ENCODE results near the gene WAC. TPM values are rescaled to one million over a fixed set of nuclear protein-coding genes. Genes with fewer than 3 reads are reported as not detected.
"Not testable (repeated sequence)": the region's sequence is repeated elsewhere in the genome, so short reads cannot be mapped to it uniquely, and the experiment has no call there.

WAC gene
- total RNA-seq, 1 donor = 86.7 TPM

DNA sequence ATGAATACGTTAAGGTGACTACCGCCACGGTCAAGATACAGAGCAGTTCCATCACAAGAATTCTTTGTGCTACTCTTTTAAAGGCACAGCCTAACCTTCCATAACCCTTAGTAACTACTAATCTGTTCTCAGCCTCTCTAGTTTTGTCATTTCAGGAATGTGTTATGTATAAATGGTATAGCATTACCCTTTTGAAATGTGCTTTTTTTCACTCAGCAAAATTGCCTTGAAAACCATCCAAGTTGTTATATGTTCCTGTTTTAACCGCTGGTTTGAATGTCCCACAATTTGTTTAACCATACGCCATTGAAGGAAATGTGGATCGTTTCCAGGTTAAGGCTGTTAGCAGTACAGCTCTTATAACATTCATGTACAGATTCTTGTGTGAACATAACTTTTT is 32.0 kb downstream of the WAC start:
- peak; percentile 20 for DNase-seq (ENCODE audit: low read depth)
- TF ChIP-seq, protein P1, sequence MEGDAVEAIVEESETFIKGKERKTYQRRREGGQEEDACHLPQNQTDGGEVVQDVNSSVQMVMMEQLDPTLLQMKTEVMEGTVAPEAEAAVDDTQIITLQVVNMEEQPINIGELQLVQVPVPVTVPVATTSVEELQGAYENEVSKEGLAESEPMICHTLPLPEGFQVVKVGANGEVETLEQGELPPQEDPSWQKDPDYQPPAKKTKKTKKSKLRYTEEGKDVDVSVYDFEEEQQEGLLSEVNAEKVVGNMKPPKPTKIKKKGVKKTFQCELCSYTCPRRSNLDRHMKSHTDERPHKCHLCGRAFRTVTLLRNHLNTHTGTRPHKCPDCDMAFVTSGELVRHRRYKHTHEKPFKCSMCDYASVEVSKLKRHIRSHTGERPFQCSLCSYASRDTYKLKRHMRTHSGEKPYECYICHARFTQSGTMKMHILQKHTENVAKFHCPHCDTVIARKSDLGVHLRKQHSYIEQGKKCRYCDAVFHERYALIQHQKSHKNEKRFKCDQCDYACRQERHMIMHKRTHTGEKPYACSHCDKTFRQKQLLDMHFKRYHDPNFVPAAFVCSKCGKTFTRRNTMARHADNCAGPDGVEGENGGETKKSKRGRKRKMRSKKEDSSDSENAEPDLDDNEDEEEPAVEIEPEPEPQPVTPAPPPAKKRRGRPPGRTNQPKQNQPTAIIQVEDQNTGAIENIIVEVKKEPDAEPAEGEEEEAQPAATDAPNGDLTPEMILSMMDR (IDR thresholded peaks at IDR 0.05; ENCODE audit: insufficient read depth, low read length) = no peak
- no peak overlapping the region for H3K4me3 ChIP-seq (ENCODE audit: low read depth, low read length)

DNA sequence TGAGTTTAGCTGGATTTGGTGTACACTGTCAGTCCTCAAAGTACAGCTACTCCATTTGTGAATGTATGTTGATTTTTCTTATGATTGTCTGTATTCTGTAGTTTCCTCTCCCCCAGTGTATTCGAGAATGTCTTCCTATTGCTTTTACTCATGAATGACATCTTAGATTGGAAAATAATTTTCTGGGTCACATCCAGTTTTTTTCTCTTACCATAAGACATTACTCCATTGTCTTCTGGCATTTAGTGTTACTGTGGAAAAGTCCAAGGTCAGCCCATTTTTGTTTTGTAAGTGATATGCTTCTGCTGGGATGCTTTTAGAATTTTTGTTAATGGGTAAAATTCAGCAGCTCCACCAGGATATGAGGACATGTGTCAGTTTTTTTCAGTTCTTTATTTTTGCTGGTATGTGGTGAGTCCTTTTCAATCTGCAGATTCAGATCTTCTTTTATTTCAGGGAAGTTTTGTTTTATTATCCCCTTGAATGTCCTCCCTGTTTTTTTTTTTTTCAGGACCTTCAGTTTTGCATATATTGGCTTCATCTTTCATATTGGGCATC is 33.6 kb downstream of the WAC start:
- DNase-seq (ENCODE audit: low read depth) = peak; percentile 62
- H3K4me3 ChIP-seq (ENCODE audit: low read depth, low read length) = no peak overlapping the region
- TF ChIP-seq, protein P1 (IDR thresholded peaks at IDR 0.05; ENCODE audit: insufficient read depth, low read length) = no peak

DNA sequence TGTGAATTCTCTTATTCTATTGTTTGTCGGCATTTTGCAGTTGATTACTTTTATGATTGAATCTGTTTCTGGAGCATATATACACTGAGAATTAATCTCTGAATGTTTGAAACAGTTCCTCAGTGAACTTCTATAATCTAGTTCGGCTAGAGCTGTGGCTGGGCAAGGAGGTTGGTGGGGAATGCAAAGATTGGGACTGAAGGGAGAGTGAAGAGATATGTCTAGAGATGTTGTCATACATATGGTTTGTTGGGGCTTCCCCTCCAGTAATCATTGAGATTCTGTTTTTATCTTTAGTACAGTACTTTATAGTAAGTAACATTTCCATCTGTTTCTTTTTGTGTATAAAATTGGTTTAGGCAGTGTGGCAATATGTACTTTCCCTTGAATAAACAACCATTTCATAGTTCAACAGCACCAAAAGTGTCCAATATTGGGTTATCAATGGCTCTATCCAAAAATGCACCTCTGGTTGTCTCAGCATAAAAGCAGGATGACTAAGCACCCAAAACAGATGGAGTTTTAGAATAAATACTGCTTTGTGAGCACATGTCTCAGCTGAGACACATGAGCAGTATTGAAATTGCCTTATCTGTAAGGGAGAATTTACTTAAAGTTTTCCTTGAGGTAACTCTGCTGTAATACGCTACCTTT is 36.7 kb downstream of the WAC start:
- TF ChIP-seq, protein P1 (IDR thresholded peaks at IDR 0.05; ENCODE audit: insufficient read depth, low read length) = no peak
- DNase-seq (ENCODE audit: low read depth) = peak; percentile 52
- no peak overlapping the region for H3K4me3 ChIP-seq (ENCODE audit: low read depth, low read length)

DNA sequence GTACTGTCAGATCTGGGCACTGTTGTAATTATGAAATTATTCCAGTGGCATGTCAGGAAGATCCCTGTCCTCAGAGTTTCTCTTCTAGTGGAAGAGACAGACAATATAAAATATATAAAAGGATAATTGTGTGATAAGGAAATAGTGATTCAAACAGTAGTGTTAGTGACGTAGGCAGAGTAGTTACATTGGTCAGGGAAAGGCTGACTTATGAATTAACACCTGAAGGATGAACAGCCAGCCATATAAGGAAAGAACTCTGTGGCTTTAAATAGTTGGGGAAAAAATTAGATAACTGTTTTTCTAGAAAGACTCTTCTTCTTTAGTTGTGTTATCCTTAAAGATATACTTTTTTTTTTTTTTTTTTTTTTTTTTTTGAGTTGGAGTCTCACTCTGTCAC is 37.7 kb downstream of the WAC start:
- no peak for DNase-seq (ENCODE audit: low read depth)
- TF ChIP-seq, protein P1 (IDR thresholded peaks at IDR 0.05; ENCODE audit: insufficient read depth, low read length) = no peak

DNA sequence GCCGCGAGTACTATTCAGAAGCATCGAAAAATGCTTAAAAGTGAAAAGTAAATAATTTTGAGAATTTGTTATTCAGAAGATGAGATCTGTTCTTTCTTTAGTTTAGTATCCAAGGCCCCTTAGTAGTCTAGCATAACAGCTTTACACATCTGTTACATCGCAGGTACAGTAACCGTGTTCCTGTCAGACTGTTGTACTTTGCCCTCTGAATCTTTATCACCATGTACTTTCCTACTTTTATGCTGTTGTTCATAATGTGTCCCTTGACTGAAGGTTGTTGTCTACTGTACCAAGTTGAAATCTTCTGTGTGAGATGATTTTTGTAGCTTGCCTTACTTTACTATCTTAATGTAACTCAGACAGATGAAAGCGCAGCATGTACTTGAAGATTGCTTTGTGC is 38.3 kb downstream of the WAC start:
- no peak overlapping the region for H3K4me3 ChIP-seq (ENCODE audit: low read depth, low read length)
- TF ChIP-seq, protein P1 (IDR thresholded peaks at IDR 0.05; ENCODE audit: insufficient read depth, low read length) = no peak
- DNase-seq (ENCODE audit: low read depth) = no peak

More for the DNA sequence above, 37.7 kb downstream of the WAC start:
- H3K4me3 ChIP-seq (ENCODE audit: low read depth, low read length) = no peak overlapping the region

DNA sequence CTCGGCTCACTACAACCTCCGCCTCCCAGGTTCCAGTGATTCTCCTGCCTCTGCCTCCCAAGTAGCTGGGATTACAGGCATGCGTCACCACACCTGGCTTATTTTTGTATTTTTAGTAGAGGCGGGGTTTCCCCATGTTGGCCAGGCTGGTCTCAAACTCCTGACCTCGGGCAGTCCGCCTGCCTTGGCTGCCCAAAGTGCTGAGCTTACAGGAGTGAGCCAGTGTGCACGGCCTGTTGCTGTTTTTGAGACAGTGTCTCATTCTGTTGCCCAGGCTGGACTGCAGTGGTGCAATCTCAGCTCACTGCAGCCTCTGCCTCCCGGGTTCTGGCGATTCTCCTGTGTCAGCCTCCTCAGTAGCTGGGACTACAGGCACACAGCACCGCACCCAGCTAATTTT is 41.3 kb downstream of the WAC start:
- not testable (repeated sequence) for H3K4me3 ChIP-seq (ENCODE audit: low read depth, low read length); DNase-seq (ENCODE audit: low read depth)

DNA sequence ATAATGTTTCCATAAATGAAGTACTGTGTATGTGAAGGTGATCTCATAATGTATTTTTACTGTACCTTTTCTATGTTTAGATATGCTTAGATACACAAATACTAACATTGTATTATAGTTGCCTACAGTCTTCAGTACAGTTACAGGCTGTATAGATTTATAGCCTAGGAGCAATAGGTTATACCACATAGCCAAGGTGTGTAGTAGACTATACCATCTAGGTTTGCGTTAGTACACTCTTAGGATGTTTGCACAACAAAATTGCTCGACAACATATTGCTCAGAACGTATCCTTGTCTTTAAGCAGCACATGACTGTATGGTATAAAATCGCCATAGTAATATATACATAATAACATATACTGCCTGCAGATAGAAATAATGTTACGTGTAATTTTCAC is 42.9 kb downstream of the WAC start:
- DNase-seq (ENCODE audit: low read depth) = no peak
- TF ChIP-seq, protein P1 (IDR thresholded peaks at IDR 0.05; ENCODE audit: insufficient read depth, low read length) = no peak
- H3K4me3 ChIP-seq (ENCODE audit: low read depth, low read length) = no peak overlapping the region

Measured in fibroblast of the aortic adventitia (primary cell).